ENCODE data around the gene PPP2R3A. TPM values are rescaled to one million over a fixed set of nuclear protein-coding genes. Genes with fewer than 3 reads are reported as not detected.

Gene PPP2R3A
- total RNA-seq, 5 donors from 2014 or later (not counting 1 experiment from before 2014, with no cell fraction given): 0.19 to 0.95 (median 0.30) TPM

Other genes starting within 250 kb of the PPP2R3A start
- 100 to 1,000 TPM in 2 of 5 donors, 10 to 100 TPM in 3; 90.5 to 111 (median 98.4) TPM for gene MSL2, start 230.6 kb downstream of the PPP2R3A start, total RNA-seq

Measured in T-cell (primary cell).